Liver (tissue), 9 donors: ENCODE measurements around the gene HACD1. TPM values are rescaled to one million over a fixed set of nuclear protein-coding genes. Genes with fewer than 3 reads are reported as not detected.

Source experiments
- DNase-seq: peaks from one replicate; pipeline ENCODE4 v3.0.0-alpha.2; 2017; ENCODE audit warnings: low spot score
- H3K27ac ChIP-seq, 2 donors: one replicate each; pipeline ENCODE4 v1.7.0; 2013; ENCODE audit warnings: inconsistent platforms in 2 of 2, low read length in 2 of 2, control low read depth in 1 of 2, low read depth in 1 of 2, mild to moderate bottlenecking in 1 of 2
- H3K27me3 ChIP-seq, 4 donors: one replicate each; pipeline versions ENCODE4 v1.6.1 to v1.7.0; 2013; ENCODE audit warnings: low read length in 3 of 4, inconsistent platforms in 1 of 4, mild to moderate bottlenecking in 1 of 4, moderate library complexity in 1 of 4; ENCODE audit not compliant: control insufficient read depth in 4 of 4, insufficient read depth in 4 of 4
- H3K36me3 ChIP-seq, 4 donors: one replicate each; pipeline versions ENCODE4 v1.6.1 to v1.7.0; 2013; ENCODE audit warnings: low read length in 3 of 4, mild to moderate bottlenecking in 3 of 4, low read depth in 1 of 4, moderate library complexity in 1 of 4; ENCODE audit not compliant: control insufficient read depth in 4 of 4, insufficient read depth in 3 of 4
- H3K4me1 ChIP-seq, 4 donors: one replicate each; pipeline versions ENCODE4 v1.6.1 to v1.7.0; 2013; ENCODE audit warnings: low read length in 3 of 4, mild to moderate bottlenecking in 3 of 4, moderate library complexity in 1 of 4; ENCODE audit not compliant: control insufficient read depth in 4 of 4, insufficient read depth in 4 of 4
- H3K4me3 ChIP-seq, 3 donors: one replicate each; pipeline versions ENCODE4 v1.6.1 to v1.7.0; 2013; ENCODE audit warnings: low read length in 3 of 3, control low read depth in 1 of 3, low read depth in 1 of 3, mild to moderate bottlenecking in 1 of 3
- H3K9ac ChIP-seq, 2 donors: one replicate each; pipeline ENCODE4 v1.7.0; 2013; ENCODE audit warnings: low read length in 2 of 2, mild to moderate bottlenecking in 2 of 2, moderate library complexity in 2 of 2, control low read depth in 1 of 2, low read depth in 1 of 2
- H3K9me3 ChIP-seq, 4 donors: one replicate each; pipeline versions ENCODE4 v1.6.1 to v1.7.0; 2013; ENCODE audit warnings: low read length in 3 of 4; ENCODE audit not compliant: control insufficient read depth in 4 of 4
- ATF3 ChIP-seq: IDR thresholded peaks from 2 replicates; pipeline ENCODE4 v1.6.1; 2016; ENCODE audit warnings: antibody characterized with exemption
- FOXA1 ChIP-seq: IDR thresholded peaks from 2 replicates; pipeline ENCODE4 v1.6.1; 2016; ENCODE audit warnings: antibody characterized with exemption
- GABPA ChIP-seq, 2 donors: IDR thresholded peaks in 1 of 2; conservative IDR thresholded peaks in 1 of 2; 2 replicates each; pipeline ENCODE4 v1.6.1; 2016; ENCODE audit warnings: antibody characterized with exemption in 2 of 2, mild to moderate bottlenecking in 1 of 2, moderate library complexity in 1 of 2
- HNF4A ChIP-seq, 2 donors: conservative IDR thresholded peaks; 2 replicates each; pipeline ENCODE4 v1.6.1; 2016; ENCODE audit warnings: antibody characterized with exemption in 2 of 2, mild to moderate bottlenecking in 2 of 2
- JUND ChIP-seq, 2 donors: IDR thresholded peaks; 2 replicates each; pipeline ENCODE4 v1.6.1; 2016; ENCODE audit warnings: antibody characterized with exemption in 2 of 2
- NR2F2 ChIP-seq: IDR thresholded peaks from 2 replicates; pipeline ENCODE4 v1.6.1; 2016; ENCODE audit warnings: antibody characterized with exemption
- RAD21 ChIP-seq, 2 donors: IDR thresholded peaks; 2 replicates each; pipeline ENCODE4 v1.6.1; 2016; ENCODE audit warnings: antibody characterized with exemption in 2 of 2, mild to moderate bottlenecking in 2 of 2
- REST ChIP-seq: IDR thresholded peaks from 2 replicates; pipeline ENCODE4 v1.6.1; 2016; ENCODE audit warnings: antibody characterized with exemption, mild to moderate bottlenecking
- RXRA ChIP-seq, 2 donors: IDR thresholded peaks; 2 replicates each; pipeline ENCODE4 v1.6.1; 2017 to 2018; ENCODE audit warnings: antibody characterized with exemption in 2 of 2, mild to moderate bottlenecking in 1 of 2
- SP1 ChIP-seq: IDR thresholded peaks from 2 replicates; pipeline ENCODE4 v1.6.1; 2018; ENCODE audit warnings: antibody characterized with exemption, mild to moderate bottlenecking
- TAF1 ChIP-seq: conservative IDR thresholded peaks from 2 replicates; pipeline ENCODE4 v1.6.1; 2016; ENCODE audit warnings: antibody characterized with exemption, mild to moderate bottlenecking
- YY1 ChIP-seq: IDR thresholded peaks from 2 replicates; pipeline ENCODE4 v1.6.1; 2016; ENCODE audit warnings: antibody characterized with exemption, mild to moderate bottlenecking
- WGBS: extraction: QIAGEN DNeasy Blood & Tissue Kit; methylation state at CpG from one replicate; pipeline ENCODE4 v1.1.7; 2013; 5-methylcytosine and 5-hydroxymethylcytosine counted together
- polyA plus RNA-seq, 2 donors: library from polyadenylated mRNA; stranded (reverse) in 1 of 2; unstranded in 1 of 2; fragments of 200-250 nt in 1 of 2; fragments of >200 nt in 1 of 2; fragmentation: Nextera tagmentation in 1 of 2; extraction: Ambion mirVana in 1 of 2; gene quantifications; one replicate each; pipeline versions ENCODE4 v1.2.1 to v1.2.3, GENCODE V29; 2013 to 2015
- total RNA-seq, 2 donors: library from RNA; depleted of rRNA; stranded (reverse); fragments of >200 nt; gene quantifications; one replicate each; pipeline ENCODE4 v1.2.3, GENCODE V29; 2014
- donor health status: healthy.
- donor health status: healthy.
- donor health status: healthy.
- donor health status: healthy.
- donor health status: healthy.

Gene HACD1
- total and polyA plus RNA-seq, 4 donors = 1.0 to 7.8 (median 1.7) TPM

- Histone ChIP-seq H3K4me3 (peak overlapping the region; percentile 65 to 93 (median 92)), H3K4me1 (peaks cover 9 to 30% (median 25%) of the 10 kb centered on the region in 4 donors), H3K27ac (peak overlapping the region; percentile 85 to 98), H3K27me3 (no peaks in the 10 kb centered on the region), H3K9ac (peak overlapping the region; percentile 92 to 95), H3K9me3 (peaks cover 0 to 3% (median under 1%) of the 10 kb centered on the region in 4 donors), H3K36me3 (no peaks in the 10 kb centered on the region)
- DNase-seq = peak; percentile 71
- peak; percentile 9 for TF ChIP-seq ATF3
- no peak for TF ChIP-seq SP1
- no peak for TF ChIP-seq FOXA1
- TF ChIP-seq NR2F2 = no peak
- no peak for TF ChIP-seq GABPA (IDR thresholded peaks at IDR 0.05 in 1 of 2, conservative IDR thresholded peaks at IDR 0.05 in 1 of 2)
- no peak for TF ChIP-seq JUND (IDR thresholded peaks at IDR 0.05)
- under 1% methylated on average over 13 of the region's 13 CpGs for WGBS
Observed at GRCh38 chr10:17643339-17643754, 26.2 kb upstream of the HACD1 start.

GRCh38 chr10:17640331-17640816 lies 23.2 kb upstream of the HACD1 start:
- H3K9me3 ChIP-seq = peaks cover 0 to 3% (median under 1%) of the 10 kb centered on the region in 4 donors
- H3K4me3 ChIP-seq = no peak overlapping the region
- H3K27ac ChIP-seq = no peak overlapping the region
- H3K9ac ChIP-seq = no peak overlapping the region
- no peak for DNase-seq
- H3K4me1 ChIP-seq = peaks cover 6 to 23% (median 16%) of the 10 kb centered on the region in 4 donors
- TF ChIP-seq HNF4A (conservative IDR thresholded peaks at IDR 0.05) = no peak
- no peak for TF ChIP-seq SP1
- TF ChIP-seq FOXA1 = no peak
- TF ChIP-seq TAF1 = no peak
- no peak for TF ChIP-seq YY1
- TF ChIP-seq REST = no peak
- no peak for TF ChIP-seq NR2F2
- no peak for TF ChIP-seq RAD21 (IDR thresholded peaks at IDR 0.05)
- no peak for TF ChIP-seq GABPA (IDR thresholded peaks at IDR 0.05 in 1 of 2, conservative IDR thresholded peaks at IDR 0.05 in 1 of 2)
- no peak for TF ChIP-seq JUND (IDR thresholded peaks at IDR 0.05)
- no peak for TF ChIP-seq ATF3
- 98% methylated on average over 4 of the region's 4 CpGs for WGBS
- no peaks in the 10 kb centered on the region for H3K36me3 ChIP-seq
- no peaks in the 10 kb centered on the region for H3K27me3 ChIP-seq

GRCh38 chr10:17637869-17638268 lies 20.7 kb upstream of the HACD1 start:
- Histone ChIP-seq H3K9ac (no peak overlapping the region), H3K4me3 (no peak overlapping the region), H3K4me1 (peaks cover 2 to 7% (median 4%) of the 10 kb centered on the region in 4 donors), H3K9me3 (peaks cover 0 to 3% (median under 1%) of the 10 kb centered on the region in 4 donors), H3K27me3 (no peaks in the 10 kb centered on the region), H3K36me3 (no peaks in the 10 kb centered on the region), H3K27ac (no peak overlapping the region)
- DNase-seq = no peak
- 96% methylated on average over 5 of the region's 5 CpGs for WGBS
- TF ChIP-seq RAD21 (IDR thresholded peaks at IDR 0.05) (no peak), RXRA (IDR thresholded peaks at IDR 0.05) (no peak), YY1 (no peak)
